ENCODE data around the gene DSCAML1.

The DSCAML1 gene

GRCh38 chr11:117421476-117421875 is 375.5 kb downstream of the DSCAML1 start:
- no peak overlapping the region for H3K4me3 ChIP-seq (ENCODE audit: low read length)
- H3K27ac ChIP-seq (ENCODE audit: low read length), result no peak overlapping the region
- no peaks in the 10 kb centered on the region for H3K27me3 ChIP-seq (ENCODE audit: control insufficient read depth, insufficient read depth, low read length)
- H3K4me1 ChIP-seq (ENCODE audit: control insufficient read depth, insufficient read depth, low read length), result peaks cover 1% of the 10 kb centered on the region; the same call in 1 of the 2 replicates
- WGBS (ENCODE audit: insufficient coverage, insufficient read length), result no CpG with 5 or more reads among the region's 7 CpGs
- H3K9me3 ChIP-seq (ENCODE audit: control insufficient read depth, insufficient read depth, low read length), result no peaks in the 10 kb centered on the region
- no peaks in the 10 kb centered on the region for H3K36me3 ChIP-seq (ENCODE audit: control insufficient read depth, insufficient read depth, low read length)
- DNase-seq (ENCODE audit: low read depth, low spot score), result no peak

- no CpG with 5 or more reads among the region's 13 CpGs for WGBS (ENCODE audit: insufficient coverage, insufficient read length)
- no peak for DNase-seq (ENCODE audit: low read depth, low spot score)
- no peaks in the 10 kb centered on the region for H3K36me3 ChIP-seq (ENCODE audit: control insufficient read depth, insufficient read depth, low read length)
- peaks cover under 1% of the 10 kb centered on the region; the same call in 1 of the 2 replicates for H3K4me1 ChIP-seq (ENCODE audit: control insufficient read depth, insufficient read depth, low read length)
- H3K27ac ChIP-seq (ENCODE audit: low read length), result no peak overlapping the region
- no peaks in the 10 kb centered on the region for H3K9me3 ChIP-seq (ENCODE audit: control insufficient read depth, insufficient read depth, low read length)
- H3K4me3 ChIP-seq (ENCODE audit: low read length), result no peak overlapping the region
- H3K27me3 ChIP-seq (ENCODE audit: control insufficient read depth, insufficient read depth, low read length), result no peaks in the 10 kb centered on the region
These were observed 376.0 kb downstream of the DSCAML1 start for GRCh38 chr11:117421041-117421440.

GRCh38 chr11:117420598-117420997 is 376.4 kb downstream of the DSCAML1 start:
- no peaks in the 10 kb centered on the region for H3K9me3 ChIP-seq (ENCODE audit: control insufficient read depth, insufficient read depth, low read length)
- no peak overlapping the region for H3K27ac ChIP-seq (ENCODE audit: low read length)
- no peaks in the 10 kb centered on the region for H3K36me3 ChIP-seq (ENCODE audit: control insufficient read depth, insufficient read depth, low read length)
- no peaks in the 10 kb centered on the region for H3K4me1 ChIP-seq (ENCODE audit: control insufficient read depth, insufficient read depth, low read length)
- DNase-seq (ENCODE audit: low read depth, low spot score), result no peak
- H3K27me3 ChIP-seq (ENCODE audit: control insufficient read depth, insufficient read depth, low read length), result no peaks in the 10 kb centered on the region
- WGBS (ENCODE audit: insufficient coverage, insufficient read length), result no CpG with 5 or more reads among the region's 6 CpGs
- no peak overlapping the region for H3K4me3 ChIP-seq (ENCODE audit: low read length)

- no CpG with 5 or more reads among the region's 12 CpGs for WGBS (ENCODE audit: insufficient coverage, insufficient read length)
- Histone ChIP-seq H3K27me3 (ENCODE audit: control insufficient read depth, insufficient read depth, low read length) (no peaks in the 10 kb centered on the region), H3K36me3 (ENCODE audit: control insufficient read depth, insufficient read depth, low read length) (no peaks in the 10 kb centered on the region), H3K4me3 (ENCODE audit: low read length) (no peak overlapping the region), H3K9me3 (ENCODE audit: control insufficient read depth, insufficient read depth, low read length) (no peaks in the 10 kb centered on the region), H3K4me1 (ENCODE audit: control insufficient read depth, insufficient read depth, low read length) (no peaks in the 10 kb centered on the region), H3K27ac (ENCODE audit: low read length) (no peak overlapping the region)
- no peak for DNase-seq (ENCODE audit: low read depth, low spot score)
These were observed 376.9 kb downstream of the DSCAML1 start for GRCh38 chr11:117420143-117420485.

DNA sequence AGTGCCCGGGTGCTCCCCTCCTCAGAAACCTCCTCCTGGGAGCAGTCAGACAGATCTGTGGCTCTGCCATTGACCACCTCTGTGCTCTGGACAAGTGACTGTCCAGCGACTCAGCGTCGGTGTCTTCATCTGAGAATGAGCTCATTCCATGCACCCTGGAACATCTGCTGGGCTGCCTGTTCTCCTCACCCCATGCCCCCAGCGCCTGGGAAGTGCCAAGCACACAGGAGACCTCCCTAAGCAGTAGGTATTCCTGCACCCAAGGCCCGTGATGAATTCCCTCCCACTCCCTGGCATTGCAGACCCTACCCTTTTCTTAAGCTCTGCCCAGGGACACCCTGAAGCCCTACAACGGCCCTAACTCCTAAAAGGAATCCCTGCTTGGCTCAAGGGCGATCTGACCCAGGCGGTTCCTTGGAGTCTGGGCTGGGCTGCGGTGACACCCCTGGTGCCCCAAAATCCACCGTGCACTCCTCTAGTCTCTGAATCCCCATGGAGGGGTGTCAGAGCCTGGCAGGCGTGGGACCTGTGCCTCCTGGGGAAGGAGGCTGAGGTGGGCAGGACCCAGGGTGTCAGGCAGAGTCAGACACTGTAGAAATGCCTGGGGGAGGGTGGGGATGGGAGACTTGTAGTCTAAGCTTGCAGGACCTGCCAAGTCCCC is 377.4 kb downstream of the DSCAML1 start:
- Histone ChIP-seq H3K9me3 (ENCODE audit: control insufficient read depth, insufficient read depth, low read length) (no peaks in the 10 kb centered on the region), H3K4me3 (ENCODE audit: low read length) (no peak overlapping the region), H3K4me1 (ENCODE audit: control insufficient read depth, insufficient read depth, low read length) (no peaks in the 10 kb centered on the region), H3K36me3 (ENCODE audit: control insufficient read depth, insufficient read depth, low read length) (no peaks in the 10 kb centered on the region), H3K27ac (ENCODE audit: low read length) (no peak overlapping the region), H3K27me3 (ENCODE audit: control insufficient read depth, insufficient read depth, low read length) (no peaks in the 10 kb centered on the region)
- no CpG with 5 or more reads among the region's 12 CpGs for WGBS (ENCODE audit: insufficient coverage, insufficient read length)
- no peak for DNase-seq (ENCODE audit: low read depth, low spot score)

GRCh38 chr11:117418737-117419481 is 378.1 kb downstream of the DSCAML1 start:
- Histone ChIP-seq H3K27ac (ENCODE audit: low read length) (no peak overlapping the region), H3K4me1 (ENCODE audit: control insufficient read depth, insufficient read depth, low read length) (no peaks in the 10 kb centered on the region), H3K36me3 (ENCODE audit: control insufficient read depth, insufficient read depth, low read length) (no peaks in the 10 kb centered on the region), H3K4me3 (ENCODE audit: low read length) (no peak overlapping the region), H3K27me3 (ENCODE audit: control insufficient read depth, insufficient read depth, low read length) (no peaks in the 10 kb centered on the region), H3K9me3 (ENCODE audit: control insufficient read depth, insufficient read depth, low read length) (no peaks in the 10 kb centered on the region)
- no CpG with 5 or more reads among the region's 12 CpGs for WGBS (ENCODE audit: insufficient coverage, insufficient read length)
- no peak for DNase-seq (ENCODE audit: low read depth, low spot score)

DNA sequence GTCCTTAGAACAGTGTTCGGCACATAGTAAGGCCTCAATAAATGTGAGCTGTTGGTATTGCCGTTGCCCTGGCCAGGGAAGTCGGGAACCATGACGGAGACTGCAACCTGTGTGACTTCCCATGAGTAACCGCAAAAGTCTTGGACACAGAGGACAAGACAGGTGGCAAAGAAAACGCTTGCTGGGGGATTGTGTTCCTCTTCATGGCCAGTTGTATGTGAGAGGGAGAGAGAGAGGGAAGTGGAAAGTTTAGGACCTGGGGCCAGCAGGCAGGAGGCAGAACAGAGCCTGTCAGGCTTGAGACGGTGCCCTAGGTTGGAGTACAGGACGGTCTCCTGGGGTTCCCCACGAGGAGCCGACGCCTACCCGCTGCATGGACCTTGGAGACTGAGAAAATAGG is 379.2 kb downstream of the DSCAML1 start:
- Histone ChIP-seq H3K4me1 (ENCODE audit: control insufficient read depth, insufficient read depth, low read length) (no peaks in the 10 kb centered on the region), H3K36me3 (ENCODE audit: control insufficient read depth, insufficient read depth, low read length) (no peaks in the 10 kb centered on the region), H3K4me3 (ENCODE audit: low read length) (no peak overlapping the region), H3K27me3 (ENCODE audit: control insufficient read depth, insufficient read depth, low read length) (no peaks in the 10 kb centered on the region), H3K9me3 (ENCODE audit: control insufficient read depth, insufficient read depth, low read length) (no peaks in the 10 kb centered on the region), H3K27ac (ENCODE audit: low read length) (no peak overlapping the region)
- no peak for DNase-seq (ENCODE audit: low read depth, low spot score)
- WGBS (ENCODE audit: insufficient coverage, insufficient read length), result no CpG with 5 or more reads among the region's 12 CpGs

GRCh38 chr11:117417342-117417741 is 379.7 kb downstream of the DSCAML1 start:
- H3K27me3 ChIP-seq (ENCODE audit: control insufficient read depth, insufficient read depth, low read length), result no peaks in the 10 kb centered on the region
- H3K4me1 ChIP-seq (ENCODE audit: control insufficient read depth, insufficient read depth, low read length), result no peaks in the 10 kb centered on the region
- no peak for DNase-seq (ENCODE audit: low read depth, low spot score)
- H3K4me3 ChIP-seq (ENCODE audit: low read length), result no peak overlapping the region
- no peak overlapping the region for H3K27ac ChIP-seq (ENCODE audit: low read length)
- no peaks in the 10 kb centered on the region for H3K9me3 ChIP-seq (ENCODE audit: control insufficient read depth, insufficient read depth, low read length)
- WGBS (ENCODE audit: insufficient coverage, insufficient read length), result no CpG with 5 or more reads among the region's 6 CpGs
- no peaks in the 10 kb centered on the region for H3K36me3 ChIP-seq (ENCODE audit: control insufficient read depth, insufficient read depth, low read length)

DNA sequence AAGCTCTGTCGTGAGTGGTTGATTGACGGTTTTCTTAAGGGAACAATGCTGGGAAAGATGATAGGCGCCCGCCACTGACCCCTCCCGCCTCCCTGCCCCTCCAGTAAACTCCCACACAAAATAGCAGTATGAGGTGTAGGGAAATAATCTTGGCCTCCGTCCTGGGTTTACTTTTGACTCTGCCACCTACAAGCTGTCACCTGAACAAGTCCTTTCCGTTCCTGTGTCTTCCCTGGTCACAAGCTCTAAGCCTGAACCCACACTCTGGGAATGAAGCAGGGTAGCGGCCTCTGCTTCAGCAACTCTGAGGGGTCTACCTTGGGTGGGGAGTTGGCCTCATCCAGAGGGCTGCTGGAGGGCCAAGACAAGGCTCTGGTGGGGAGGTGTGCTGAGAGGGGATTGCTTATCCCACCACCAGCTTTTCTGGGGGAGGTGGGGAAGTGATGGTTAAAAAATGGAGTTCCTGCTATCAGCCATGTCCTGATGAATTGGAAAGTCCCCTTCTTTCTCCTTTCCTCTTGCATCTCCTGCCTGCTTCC is 381.6 kb downstream of the DSCAML1 start:
- Histone ChIP-seq H3K4me3 (ENCODE audit: low read length) (no peak overlapping the region), H3K36me3 (ENCODE audit: control insufficient read depth, insufficient read depth, low read length) (no peaks in the 10 kb centered on the region), H3K27ac (ENCODE audit: low read length) (no peak overlapping the region), H3K4me1 (ENCODE audit: control insufficient read depth, insufficient read depth, low read length) (peaks cover 2% of the 10 kb centered on the region; the same call in 1 of the 2 replicates), H3K9me3 (ENCODE audit: control insufficient read depth, insufficient read depth, low read length) (no peaks in the 10 kb centered on the region), H3K27me3 (ENCODE audit: control insufficient read depth, insufficient read depth, low read length) (no peaks in the 10 kb centered on the region)
- DNase-seq (ENCODE audit: low read depth, low spot score), result no peak
- no CpG with 5 or more reads among the region's 8 CpGs for WGBS (ENCODE audit: insufficient coverage, insufficient read length)

DNA sequence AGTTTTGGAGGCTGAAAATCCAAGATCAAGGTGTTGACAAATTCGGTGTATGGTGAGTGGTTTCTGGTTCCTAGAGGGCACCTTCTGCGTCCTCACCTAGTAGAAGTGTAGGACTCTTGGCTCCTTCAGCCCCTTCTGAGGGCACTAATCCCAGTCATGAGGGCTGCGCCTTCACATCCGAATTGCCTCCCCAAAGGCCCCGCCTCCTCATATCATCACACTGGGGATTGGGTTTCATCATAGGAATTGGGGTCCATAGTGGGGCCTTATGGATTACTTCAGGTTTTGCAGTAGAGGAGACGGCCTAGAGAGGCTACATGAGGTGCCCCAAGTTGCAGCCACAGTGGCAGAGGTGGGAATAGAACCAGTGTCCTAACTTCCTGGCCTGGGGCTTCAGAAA is 382.3 kb downstream of the DSCAML1 start:
- H3K4me1 ChIP-seq (ENCODE audit: control insufficient read depth, insufficient read depth, low read length), result peaks cover 2% of the 10 kb centered on the region; the same call in 1 of the 2 replicates
- no peaks in the 10 kb centered on the region for H3K36me3 ChIP-seq (ENCODE audit: control insufficient read depth, insufficient read depth, low read length)
- H3K9me3 ChIP-seq (ENCODE audit: control insufficient read depth, insufficient read depth, low read length), result no peaks in the 10 kb centered on the region
- DNase-seq (ENCODE audit: low read depth, low spot score), result no peak
- WGBS (ENCODE audit: insufficient coverage, insufficient read length), result no CpG with 5 or more reads among the region's 6 CpGs
- H3K27ac ChIP-seq (ENCODE audit: low read length), result no peak overlapping the region
- no peaks in the 10 kb centered on the region for H3K27me3 ChIP-seq (ENCODE audit: control insufficient read depth, insufficient read depth, low read length)
- H3K4me3 ChIP-seq (ENCODE audit: low read length), result no peak overlapping the region

Measured in iPS DF 6.9 (cell line).